LNCAP (cell line): Measurements from ENCODE around the gene TET1.

Experiments used
- CTCF ChIP-seq: fragments of 450-650 bp; IDR thresholded peaks from 2 replicates; pipeline ENCODE4 v1.5.1; 2017; ENCODE audit warnings: mild to moderate bottlenecking

TET1 gene

DNA sequence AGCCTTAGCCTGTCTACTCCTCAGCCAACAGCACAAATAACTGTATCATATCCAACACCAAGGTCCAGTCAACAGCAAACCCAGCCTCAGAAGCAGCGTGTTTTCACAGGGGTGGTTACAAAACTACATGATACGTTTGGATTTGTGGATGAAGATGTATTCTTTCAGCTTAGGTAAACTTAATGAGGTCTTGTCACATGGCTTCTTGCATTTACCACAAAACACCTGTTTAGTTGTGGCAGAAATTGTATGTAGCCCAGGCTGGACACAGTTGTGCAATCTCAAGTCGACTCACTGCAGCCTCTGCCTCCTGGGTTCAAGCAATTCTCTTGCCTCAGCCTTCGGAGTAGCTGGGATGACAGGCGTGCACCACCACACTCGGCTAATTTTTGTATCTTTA lies 182.3 kb downstream of the TET1 start:
- no peak for TF ChIP-seq CTCF
